WTC11 (cell line): Measurements from ENCODE around the gene CTDSPL2.

ENCODE experiments used
- CTCF ChIP-seq: fragments of 200-600 bp; IDR thresholded peaks from 2 replicates; pipeline ENCODE4 v1.8.0; 2022; ENCODE audit warnings: antibody characterized with exemption
- USF1 ChIP-seq: sonication (generic); formaldehyde crosslinking; IDR thresholded peaks from 2 replicates; pipeline ENCODE4 v1.8.0; 2022; ENCODE audit warnings: mild to moderate bottlenecking, missing genetic modification reagents
- ZNF512 ChIP-seq: sonication (generic); formaldehyde crosslinking; IDR thresholded peaks from 2 replicates; pipeline ENCODE4 v1.8.1; 2022; ENCODE audit warnings: missing genetic modification reagents, borderline replicate concordance

- no peak for TF ChIP-seq CTCF
- no peak for TF ChIP-seq ZNF512 (CRISPR knock-in tag)
- no peak for TF ChIP-seq USF1 (CRISPR knock-in tag)
These were observed 109.0 kb downstream of the CTDSPL2 start for GRCh38 chr15:44536302-44536961.
